GM21515 (cell line): ENCODE results near the gene CHURC1.
"Not testable (repeated sequence)": the region's sequence is repeated elsewhere in the genome, so short reads cannot be mapped to it uniquely, and the experiment has no call there.

ENCODE experiments used
- ATAC-seq: cut with Tn5 transposase; IDR thresholded peaks from one replicate; pipeline ENCODE4 v1.9.1; 2021; ENCODE audit not compliant: unreplicated experiment

The CHURC1 gene

DNA sequence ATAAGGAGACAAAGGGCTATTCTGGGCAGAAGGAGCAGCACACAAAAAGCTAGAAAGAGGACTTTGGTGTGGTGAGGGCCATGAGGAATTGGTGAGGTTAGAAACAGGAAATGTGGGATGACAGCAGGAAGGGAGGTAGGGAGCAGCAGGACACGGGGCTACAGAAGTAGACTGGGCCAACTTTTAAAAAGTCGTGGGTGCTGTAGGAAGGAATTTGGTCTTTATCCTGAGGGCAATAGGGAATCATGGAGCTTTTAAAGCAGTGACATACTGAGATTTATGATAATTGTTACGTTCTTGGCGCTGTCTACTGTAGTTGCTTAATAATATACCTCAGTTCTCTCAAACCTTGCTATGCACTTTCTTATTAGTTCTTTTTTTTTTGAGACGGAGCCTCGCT lies 8.2 kb upstream of the CHURC1 start:
- ATAC-seq, result no peak

DNA sequence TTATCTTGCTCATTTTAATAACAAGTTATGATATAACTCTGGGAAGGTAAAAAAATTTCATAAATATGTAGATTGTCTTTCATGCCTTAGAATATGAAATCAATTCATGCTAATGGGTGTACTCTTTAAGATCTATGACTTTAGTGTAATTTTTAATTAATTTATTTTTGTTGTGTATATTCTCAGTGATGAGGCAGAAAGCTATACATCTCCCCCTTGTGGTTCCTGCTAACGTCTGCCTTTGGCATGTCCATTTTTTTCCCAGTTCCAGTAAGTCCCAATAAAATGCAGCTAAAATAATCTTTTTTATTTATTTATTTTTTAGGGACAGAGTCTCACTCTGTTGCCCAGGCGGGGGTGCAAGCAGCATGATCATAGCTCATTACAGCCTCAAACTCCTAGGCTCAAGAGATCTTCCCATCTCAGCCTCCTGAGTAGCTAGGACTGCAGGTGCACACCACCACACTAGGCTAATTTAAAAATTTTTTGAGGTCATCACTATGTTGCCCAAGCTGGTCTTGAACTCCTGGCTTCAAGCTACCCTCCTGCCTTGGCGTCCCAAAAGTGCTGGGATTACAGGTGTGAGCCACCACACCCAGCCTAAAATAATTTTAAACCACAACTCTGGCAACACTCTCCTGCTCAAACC lies 3.3 kb upstream of the CHURC1 start:
- no peak for ATAC-seq

DNA sequence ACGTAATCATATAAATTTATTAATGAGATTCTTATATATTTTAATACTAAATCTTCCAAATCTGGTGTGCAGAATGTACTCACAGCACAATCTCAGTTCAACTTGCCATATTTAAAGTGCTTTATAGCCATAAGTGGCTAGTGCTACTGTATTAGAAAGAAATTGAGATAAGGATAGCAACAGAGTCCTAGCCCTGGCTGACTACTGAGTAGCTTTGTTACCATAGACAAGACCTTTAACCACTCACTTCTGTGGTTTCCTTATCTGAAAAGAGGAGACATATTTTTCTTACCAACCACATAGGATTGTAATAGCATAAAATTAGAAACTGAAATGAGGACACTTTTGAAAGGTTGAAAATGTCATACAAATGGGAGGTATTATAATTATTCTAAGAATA lies 2.0 kb upstream of the CHURC1 start:
- ATAC-seq, result no peak

DNA sequence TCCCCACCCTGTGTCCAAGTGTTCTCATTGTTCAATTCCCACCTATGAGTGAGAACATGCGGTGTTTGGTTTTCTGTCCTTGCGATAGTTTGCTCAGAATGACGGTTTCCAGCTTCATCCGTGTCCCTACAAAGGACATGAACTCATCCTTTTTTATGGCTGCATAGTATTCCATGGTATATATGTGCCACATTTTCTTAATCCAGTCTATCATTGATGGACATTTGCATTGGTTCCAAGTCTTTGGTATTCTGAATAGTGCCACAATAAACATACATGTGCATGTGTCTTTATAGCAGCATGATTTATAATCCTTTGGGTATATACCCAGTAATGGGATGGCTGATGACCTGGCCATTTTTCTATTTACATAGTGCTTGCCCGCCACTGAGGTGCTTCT lies 778 bp upstream of the CHURC1 start:
- not testable (repeated sequence) for ATAC-seq

DNA sequence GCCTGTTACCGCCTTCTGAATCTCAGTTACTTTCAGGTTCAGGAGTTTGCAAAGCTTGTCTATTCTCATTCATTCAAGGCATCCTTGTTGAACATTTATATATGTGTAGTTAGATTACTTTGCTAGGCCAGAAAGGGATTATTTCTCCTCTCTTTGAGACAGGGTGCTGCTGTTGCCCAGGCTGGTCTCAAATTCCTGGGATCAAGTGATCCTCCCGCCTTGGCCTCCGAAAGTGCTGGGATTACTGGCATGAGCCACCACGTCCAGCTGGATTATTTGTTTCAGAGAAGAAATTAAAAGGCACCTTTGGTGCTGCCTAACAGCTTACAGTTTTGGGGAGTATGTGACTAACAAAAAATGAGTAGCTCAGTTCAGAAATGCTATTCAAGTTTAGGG lies 772 bp downstream of the CHURC1 start:
- no peak for ATAC-seq

DNA sequence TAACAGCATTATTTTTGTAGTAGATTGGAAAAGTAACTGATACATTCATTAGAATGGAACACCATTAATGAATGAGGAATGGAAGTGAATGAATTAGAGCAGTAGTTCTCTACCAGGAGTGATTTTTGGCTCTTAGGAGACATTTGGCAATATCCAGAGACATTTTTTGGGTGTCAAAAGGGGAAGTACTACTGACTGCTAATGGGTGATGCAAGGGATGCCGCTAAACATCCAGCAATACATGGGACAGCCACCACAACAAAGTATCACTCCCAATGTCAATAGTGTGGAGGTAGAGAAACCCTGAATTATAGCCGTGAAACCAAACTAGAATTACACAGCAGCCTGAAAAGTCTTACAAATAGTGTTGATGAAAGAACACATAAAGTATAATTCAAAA lies 1.5 kb downstream of the CHURC1 start:
- no peak for ATAC-seq

DNA sequence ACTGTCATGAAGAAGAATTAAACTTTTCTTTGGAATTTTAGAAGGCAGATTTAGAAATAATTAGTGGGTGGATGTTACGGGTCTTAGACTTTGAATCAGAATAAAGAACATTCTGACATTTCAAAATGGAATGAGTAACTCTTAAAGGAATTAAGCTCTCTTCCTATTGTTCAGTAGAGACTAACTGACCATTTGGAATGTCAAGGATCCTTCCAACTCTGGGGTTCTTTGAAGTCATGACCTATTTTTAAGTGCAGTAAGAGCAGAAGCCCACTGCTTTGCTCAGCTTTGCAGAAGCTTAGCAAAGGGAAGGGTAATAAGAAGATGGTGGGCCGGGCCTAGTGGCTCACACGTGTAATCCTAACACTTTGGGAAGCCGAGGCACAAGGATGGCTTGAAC lies 4.0 kb downstream of the CHURC1 start:
- no peak for ATAC-seq

DNA sequence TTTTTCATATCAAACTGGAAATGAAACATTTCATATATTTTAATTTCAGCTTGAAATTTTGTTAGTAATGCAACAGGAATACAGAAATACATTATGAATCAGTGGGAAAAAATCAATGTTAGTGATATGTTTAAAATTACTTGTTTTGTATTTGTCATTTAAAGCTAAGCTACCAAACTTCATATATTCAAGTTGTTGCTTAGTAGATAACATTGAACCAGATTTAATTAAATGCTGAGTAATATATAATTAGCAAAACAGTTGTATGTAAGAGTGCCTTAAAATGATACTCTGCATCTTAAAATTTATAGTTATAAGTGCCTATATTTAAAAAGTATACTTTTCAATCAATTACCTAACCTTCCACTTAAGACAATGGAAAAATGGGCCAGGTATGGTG lies 5.0 kb downstream of the CHURC1 start:
- ATAC-seq, result no peak

DNA sequence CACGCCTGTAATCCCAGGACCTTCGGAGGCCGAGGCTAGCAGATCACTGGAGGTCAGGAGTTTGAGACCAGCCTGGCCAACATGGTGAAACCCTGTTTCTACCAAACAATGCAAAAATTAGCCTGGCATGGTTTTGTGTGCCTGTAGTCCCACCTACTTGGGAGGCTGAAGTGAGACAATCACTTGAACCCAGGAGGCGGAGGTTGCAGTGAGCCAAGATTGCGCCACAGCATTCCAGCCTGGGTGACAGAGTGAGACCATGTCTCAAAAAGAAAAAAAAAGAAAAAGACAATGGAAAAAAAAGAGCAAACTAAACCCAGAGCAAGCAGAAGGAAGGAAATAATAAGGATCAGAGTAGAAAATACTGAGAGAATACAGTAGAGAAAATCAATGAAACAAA lies 5.4 kb downstream of the CHURC1 start:
- no peak for ATAC-seq

DNA sequence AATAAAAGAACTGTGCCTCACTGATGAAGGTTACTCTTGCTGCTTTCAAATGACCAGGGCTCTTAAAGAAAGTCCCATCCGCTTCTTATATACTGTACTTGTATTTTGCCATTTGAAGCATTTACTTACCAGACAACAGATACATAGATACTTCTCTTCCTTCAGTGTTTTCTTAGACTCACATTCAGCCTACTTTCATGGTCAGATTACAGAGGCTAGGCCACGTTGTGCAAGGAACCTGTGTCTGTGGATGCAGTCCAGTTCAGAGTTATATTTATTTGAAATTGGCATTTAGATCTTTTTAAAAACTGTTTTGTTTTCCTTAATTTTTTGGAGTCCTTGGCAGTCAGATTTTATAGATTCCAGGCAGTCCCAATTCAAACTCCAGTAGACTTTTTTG lies 6.2 kb downstream of the CHURC1 start:
- no peak for ATAC-seq

DNA sequence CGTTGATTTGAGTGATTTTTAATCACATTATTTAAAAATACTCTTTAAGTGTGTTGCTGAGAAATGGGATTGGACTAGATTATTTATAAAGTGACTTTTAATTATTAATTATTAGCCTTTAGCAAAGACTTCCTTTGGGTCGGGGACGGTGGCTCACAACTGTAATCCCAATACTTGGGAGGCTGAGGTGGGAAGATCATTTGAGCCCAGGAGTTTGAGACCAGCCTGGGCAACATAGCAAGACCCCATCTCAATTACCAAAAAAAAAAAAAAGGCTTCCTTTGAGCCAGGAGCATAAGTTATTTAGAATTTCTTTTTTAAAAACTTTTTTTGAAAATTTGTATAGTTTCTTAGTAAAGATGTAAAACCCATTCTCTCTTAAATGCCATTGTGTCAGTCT lies 8.8 kb downstream of the CHURC1 start:
- no peak for ATAC-seq

DNA sequence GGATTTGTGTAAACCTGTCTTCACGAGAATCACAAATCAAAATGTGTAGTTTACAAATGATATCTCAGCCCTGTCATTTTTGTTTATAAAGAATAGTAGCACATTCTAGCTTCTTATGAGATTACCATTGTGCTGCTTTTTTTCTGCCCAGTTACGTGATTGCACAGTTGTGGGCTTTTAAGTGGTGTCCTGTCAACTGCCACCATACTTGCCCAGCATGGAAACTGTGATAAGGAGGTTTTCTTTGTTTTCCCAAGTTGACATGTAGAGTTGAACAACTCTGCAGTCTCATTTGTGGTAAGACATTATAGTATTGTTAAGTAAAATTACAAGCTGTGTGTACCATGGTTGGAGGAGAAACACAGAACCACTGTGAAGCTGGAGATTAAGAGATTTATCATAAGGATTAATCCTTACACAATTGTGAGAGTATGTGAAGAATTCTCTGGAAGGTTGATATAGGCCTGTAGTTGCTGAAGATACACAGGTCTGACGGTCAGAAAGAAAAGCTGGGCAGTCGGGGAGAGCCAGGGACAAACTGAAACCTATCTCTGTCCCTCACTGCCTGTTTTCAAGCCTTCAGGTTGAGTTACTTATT lies 12.2 kb downstream of the CHURC1 start:
- no peak for ATAC-seq

DNA sequence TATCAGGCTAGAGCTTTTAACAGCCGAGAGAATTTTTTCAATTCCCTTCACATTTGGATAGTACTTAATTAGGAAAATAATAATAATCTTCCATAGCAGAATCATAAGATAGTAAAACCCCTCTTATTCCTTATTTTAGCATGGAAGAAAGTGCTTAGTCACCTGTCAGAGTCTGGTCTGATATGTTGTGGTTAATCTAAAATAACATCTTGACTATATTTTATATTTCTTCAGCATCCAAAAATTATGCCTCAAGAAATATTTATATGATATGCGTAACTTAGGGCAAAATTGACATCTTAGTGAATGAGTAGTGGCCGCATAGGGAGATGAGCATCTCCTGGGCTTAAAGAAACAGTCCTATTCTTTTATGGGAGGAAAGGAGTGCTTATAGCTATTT lies 12.8 kb downstream of the CHURC1 start:
- ATAC-seq, result no peak

DNA sequence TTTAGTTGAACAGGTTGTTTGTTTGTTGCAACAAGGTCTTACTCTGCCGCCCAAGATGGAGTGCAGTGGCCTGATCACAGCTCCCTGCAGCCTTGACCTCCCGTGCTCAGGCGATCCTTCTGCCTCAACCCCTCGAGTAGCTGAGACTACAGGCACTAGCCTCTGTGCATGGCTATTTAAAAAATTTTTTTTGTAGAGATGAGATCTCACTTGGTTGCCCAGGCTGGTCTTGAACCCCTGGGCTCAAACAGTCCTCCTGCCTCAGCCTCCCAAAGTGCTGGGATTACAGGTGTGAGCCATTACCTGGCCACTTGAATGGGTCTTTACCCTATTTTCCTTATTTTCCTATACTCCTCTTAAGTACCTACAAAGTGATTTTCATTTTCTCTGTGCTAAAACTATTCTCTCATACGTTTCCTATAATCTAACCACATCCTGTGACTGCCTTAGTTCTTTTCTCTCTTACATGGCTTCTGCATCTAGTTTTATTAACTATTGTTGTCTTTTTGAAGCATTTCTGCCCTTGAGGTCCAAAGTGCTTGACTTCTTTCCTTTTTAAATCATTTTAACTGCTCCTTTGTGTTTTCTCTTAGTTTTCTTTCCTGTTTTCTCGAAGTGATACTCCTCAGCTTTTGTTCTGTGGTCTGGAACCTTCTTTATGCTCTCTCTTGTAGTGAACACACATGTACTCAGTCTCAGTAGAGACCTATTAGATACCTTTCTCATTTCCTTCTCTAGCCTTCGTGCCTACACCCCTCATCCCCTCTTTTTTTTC lies 14.2 kb downstream of the CHURC1 start:
- ATAC-seq, result peak; percentile 80

DNA sequence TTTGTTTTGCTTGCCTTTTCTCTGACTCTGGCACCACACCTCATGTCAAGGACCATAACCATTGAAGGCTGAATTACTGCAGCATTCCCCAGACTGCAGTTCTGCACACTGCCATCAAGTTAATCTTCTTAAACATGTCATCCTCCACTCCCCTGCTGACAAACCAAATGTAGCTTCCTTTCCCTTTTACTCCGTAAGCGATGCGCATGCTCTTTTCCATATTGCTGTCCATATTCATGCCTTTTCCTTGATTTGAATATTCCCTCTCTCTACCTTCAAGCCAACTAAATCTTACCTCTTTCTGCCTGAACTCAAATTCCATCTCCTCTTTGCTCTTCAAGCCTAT lies 14.7 kb downstream of the CHURC1 start:
- ATAC-seq, result no peak

DNA sequence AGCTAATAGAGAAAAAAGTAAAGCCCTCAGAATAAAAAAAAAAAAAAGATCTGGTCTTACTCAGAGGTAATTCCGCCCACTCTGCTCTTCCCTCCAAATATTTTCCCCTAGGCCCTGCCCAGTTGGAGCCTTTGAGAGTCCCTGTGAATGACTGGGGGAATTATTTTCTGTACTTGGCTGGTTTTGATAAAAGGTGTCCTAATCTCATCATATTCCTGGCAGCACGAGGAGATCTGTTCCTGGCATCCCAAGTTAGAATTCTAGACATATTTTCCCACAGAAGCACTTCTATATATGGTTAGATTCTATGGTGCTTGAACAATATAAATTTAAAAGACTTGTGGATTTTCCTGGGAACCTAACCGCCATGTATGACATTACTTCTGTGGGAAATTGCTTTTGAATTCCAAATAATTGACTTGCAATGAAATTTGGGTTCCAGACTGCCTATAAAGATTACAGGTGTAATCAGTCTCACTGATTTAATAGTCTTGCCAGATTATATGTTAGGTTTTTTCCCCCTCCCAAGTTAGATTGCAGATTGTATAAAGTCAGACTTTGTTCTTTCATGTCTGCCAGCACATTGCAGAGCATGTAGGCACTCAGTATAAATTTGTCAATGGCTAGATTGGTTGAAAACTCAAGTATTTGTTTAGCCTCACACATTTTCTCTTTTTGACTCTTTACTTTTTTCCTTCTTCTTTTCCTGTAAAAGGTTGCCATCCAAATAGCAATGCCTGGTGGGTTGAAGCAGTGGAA lies 16.0 kb downstream of the CHURC1 start:
- ATAC-seq, result no peak

DNA sequence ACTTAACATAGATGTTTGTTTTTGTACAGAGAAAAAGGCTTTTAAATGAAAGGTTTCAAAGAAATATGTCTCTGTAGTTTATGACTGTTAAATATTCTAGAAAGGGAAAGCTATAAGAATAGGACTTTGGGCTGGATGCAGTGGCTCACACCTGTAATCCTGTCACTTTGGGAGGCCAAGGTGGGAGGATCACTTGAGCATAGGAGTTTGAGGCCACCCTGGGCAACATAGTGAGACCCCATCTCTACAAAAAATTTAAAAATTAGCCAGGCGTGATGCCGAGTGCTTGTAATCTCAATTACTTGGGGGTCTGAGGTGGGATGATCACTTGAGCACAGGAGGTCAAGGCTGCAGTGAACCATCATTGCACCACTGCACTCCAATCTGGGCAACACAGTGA lies 16.9 kb downstream of the CHURC1 start:
- ATAC-seq, result no peak

DNA sequence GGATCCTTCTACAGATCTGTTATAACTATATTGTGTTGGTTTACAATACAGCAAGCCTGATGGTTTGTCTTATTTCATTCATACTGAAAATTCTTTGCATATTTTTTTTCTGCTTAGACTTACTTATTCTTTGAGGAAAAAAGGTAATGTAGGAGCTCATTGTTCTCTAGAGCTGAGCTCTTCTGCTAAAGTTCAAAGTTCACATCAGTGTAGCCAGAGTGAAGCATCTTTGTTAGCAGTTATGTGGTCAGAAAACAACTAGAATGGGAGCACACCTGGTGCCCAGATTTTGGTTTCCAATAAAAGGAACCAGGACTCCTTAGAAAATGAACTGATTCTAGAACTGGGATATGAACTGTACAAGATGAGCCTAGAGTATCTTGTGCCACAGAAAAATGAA lies 18.0 kb downstream of the CHURC1 start:
- ATAC-seq, result no peak

DNA sequence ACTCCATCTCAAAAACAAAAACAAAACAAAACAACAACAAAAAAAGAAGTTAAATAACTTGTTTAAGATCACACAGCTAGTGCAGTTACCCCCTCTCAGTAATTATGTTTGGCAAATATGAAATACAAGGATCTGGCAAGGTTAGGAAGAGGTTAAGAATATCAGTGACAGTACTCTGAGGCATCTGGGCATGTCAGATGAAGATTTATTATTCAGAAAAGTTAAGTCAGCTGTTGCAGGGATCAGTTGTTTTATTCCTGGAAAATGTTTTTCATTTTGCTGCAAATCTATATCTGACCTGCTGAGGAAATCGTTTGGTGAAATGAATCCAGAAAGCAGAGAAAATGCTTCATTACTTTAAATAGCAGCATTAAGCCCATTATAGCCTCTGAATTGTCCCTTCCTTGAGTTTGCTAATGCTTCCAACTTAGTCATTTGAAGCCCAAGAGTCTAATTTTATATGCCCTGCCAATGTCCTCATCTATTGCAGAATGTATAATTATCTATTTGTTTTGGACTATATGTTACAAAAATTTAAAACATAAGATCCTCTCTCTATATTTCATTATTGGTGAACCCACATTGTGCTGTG lies 20.2 kb downstream of the CHURC1 start:
- ATAC-seq, result no peak

DNA sequence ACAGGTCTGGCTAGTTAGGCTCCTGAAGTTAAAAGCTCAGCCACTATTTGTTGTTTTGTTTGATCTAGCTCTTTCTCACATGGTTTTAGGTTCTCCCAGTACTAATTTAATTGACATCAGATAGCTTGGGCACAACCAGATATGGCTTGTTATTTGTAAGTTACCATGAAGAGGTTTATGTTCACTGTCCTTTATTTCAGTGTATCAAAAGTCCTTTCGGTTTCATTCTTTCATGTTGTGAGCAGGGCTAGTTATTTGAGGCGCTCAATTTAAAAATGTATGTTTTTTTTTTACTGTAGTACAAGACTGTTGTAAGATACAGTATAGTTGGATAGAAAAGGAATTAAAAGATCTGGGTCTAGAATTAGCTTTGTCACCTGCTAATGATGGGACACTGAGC lies 21.3 kb downstream of the CHURC1 start:
- no peak for ATAC-seq

DNA sequence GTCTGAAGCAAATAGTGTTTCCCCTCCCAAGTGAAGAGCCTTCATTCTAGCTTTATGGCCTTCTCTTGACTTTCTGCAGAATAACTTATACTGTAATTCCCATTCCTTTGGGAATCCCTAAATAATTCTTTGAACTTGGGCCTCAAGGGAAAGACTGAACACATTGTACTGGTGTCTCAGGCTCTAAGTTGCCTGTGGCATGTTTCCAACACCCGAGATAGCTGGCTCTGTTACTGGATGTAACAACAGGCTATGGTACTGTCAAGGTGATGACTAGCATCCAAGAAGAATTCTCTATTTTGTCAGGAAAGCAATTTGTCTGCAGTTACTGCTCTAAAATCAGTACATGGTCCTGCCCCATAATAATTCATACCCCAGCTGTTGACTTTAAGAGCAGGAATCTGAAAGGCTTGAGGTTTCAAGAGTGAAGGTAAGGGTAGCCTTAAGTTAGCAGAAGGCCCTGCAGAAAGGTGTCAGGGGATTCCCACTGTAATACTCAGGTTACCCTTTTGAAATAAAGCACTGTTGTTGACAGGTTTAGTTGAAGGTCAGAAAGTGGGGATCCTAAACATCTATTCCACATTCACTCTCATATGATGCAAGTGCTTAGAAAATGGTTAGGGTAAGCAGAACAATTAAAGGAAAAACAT lies 23.0 kb downstream of the CHURC1 start:
- ATAC-seq, result no peak
